GM19193 (cell line): ENCODE results near the gene METTL1.

ENCODE experiments used
- POLR2A ChIP-seq: IDR thresholded peaks from 4 replicates; pipeline ENCODE4 v1.6.1; 2011; ENCODE audit not compliant: insufficient read depth, insufficient read length; ENCODE audit errors: extremely low read depth

METTL1 gene

DNA sequence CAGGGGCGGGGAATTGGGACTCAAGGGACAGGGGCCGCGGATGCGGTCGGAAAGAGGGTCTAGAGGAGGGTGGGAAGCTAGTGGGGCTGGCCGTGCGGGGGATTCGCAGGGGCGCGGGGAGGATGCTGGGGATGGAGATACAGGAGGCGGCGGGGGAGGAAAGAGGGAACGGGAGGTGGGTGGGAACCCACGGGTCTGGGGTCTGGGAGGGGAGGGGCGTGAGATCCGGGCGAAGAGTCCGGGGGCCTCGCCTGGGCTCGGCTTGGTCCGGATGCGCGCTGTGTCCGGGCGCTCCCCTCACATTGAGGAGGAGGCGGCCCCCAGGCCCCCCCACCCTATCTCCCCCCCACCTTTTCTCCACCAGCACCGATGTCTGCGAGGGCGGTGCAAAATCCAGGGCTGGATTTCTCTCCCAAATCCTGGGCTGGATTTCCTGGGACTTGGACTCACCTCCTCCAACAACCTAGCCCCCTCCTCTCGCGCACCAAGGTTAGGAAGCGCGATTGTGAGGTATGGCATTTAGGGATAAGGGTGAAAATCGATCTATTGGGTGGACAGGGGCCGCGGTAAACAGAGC lies 33.2 kb downstream of the METTL1 start, which contains the start of gene AGAP2:
Gene AGAP2, minus strand, starts transcription at position 82 of the 577 bp plus-strand sequence. CDS start 496 bp downstream, outside the sequence.
- no peak for TF ChIP-seq POLR2A

DNA sequence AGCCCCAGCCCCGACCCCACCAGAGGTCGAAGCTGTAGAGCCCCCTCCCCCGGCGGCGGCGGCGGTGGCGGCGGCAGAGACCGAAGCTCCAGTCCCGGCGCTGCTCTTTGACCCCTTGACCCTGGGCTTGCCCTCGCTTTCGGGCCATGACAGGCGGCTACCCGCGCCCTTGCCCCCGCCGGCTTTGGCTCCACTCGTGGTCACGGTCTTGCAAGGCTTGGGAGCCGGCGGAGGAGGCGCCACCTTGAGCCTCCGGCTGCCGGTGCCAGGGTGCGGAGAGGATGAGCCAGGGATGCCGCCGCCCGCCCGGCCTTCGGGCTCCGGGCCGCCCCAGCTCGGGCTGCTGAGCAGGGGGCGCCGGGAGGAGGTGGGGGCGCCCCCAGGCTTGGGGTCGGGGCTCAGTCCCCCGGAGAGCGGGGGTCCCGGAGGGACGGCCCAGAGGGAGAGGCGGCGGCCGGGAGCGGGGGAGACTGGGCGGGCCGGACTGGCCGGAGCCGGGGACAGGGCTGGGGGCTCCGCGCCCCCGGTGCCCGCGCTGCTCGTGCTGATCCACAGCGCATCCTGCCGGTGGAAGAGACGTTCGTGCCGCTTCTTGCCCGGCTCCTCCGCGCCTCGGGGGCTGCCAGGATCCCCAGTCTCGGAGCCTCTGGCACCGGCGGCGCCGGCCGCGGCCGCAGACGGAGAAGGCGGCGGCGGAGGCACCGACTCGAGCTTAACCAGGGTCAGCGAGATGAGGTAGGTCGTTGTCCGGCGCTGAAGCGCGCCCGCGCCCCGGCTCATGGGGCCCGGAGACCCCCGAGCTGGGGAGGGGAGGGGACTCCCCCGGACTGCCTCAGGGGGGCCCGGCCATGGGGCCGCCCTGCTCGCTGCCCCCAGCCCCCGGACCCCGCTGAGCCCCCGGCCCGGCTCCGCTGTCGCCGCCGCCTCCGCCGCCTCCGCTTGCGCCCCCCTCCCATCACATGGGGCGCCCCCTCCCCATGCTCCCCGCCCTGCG lies 34.1 kb downstream of the METTL1 start:
- no peak for TF ChIP-seq POLR2A

DNA sequence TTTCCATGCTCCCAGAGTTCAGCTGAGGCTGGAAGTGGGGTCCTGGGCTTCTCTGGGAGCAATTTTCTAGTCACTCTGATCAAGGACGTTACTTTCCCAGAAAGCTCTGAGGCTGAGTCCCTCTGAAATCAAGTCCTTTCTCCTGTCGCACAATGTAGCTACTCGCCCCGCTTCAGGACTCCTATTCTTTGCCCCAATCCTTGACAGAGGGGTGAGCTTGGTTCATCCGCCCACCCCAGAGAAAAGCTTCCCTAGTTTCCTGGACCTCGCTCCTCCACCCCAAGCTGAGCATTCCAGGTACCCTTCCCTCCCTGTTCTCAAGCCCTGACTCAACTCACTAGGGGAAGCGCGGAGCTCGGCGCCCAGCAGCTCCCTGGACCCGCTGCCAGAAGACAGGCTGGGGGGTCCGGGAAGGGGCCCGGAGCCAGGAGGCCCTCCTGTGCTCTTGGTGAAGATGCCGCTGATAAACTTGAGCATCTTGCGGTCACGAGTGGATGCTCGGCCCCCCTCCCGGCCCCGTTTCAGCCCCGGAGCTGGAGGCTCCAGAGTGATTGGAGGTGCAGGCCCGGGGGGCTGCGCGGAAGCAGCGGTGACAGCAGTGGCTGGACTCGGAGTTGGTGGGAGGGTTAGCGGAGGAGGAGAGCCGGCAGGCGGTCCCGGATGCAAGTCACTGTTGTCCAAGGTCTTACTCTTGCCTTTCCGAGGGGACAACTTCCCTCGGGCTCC lies 35.0 kb downstream of the METTL1 start:
- no peak for TF ChIP-seq POLR2A

DNA sequence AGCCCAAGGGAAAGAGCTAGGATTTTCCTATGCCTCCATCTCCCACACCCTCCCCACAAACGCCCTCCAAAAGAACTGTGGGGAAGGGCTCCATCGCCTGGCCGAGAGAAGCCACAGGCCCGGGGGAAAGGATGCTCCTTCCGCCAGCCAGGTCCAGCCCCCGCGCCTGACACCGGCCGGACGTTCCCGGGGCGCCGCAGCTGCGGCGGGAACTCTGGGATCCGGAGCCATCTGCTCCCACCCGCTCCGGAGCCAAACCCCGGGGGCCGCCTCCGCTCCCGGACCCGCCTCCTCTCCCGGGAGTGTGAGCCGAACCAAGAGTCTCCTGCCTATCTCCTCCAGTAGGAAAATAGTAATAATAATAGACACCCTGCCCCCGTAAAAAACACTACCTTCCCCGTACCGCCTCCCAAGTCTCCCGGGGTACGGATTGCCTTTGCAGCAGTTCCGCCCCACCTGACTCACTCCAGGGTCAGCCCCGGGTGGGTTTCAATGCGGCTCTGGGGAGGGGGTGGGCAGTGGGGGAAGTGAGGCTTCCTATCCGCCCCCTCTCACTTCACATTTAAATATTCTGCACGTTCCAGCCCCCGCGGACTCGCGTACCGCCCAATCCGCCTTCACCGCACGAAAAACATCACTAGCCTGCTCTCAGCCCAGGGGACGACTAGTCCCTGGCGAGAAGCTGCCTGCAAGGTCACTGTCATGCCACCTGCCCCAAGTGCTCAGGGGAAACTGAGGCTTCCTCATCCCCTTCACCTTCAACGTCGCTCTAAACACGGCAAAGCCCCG lies 35.8 kb downstream of the METTL1 start:
- no peak for TF ChIP-seq POLR2A

DNA sequence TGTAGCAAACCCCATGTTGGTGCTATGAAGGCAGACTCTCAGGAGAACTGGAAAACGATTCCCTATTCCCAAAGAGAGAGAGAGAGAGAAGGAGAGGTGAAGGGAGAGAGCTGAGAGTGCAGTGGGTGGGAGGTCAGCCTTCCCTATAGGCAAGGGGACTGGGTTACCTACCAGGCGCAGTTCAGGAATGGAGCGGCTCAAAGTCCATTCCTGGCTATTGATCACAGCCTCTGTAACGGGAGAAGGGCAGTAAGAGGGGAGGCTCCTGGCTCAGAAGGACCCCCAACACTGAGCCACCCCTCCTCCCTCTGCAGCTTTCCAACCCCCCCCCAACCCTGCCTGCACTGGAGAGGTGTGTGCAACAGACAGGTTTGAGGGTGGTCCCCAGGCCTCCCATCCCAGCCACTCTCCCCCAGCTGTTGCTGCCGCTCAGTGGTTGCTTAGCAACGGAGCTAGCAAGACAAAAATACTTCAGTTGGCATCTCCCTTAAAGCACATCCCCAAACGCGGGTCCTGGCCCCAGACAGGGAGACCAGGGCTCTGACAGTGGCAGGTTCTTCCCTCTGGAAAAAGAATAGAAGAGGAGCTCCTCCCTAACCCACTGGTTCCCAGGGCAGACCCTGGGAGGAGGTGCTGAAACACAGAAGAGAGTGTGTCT lies 36.6 kb downstream of the METTL1 start:
- no peak for TF ChIP-seq POLR2A

DNA sequence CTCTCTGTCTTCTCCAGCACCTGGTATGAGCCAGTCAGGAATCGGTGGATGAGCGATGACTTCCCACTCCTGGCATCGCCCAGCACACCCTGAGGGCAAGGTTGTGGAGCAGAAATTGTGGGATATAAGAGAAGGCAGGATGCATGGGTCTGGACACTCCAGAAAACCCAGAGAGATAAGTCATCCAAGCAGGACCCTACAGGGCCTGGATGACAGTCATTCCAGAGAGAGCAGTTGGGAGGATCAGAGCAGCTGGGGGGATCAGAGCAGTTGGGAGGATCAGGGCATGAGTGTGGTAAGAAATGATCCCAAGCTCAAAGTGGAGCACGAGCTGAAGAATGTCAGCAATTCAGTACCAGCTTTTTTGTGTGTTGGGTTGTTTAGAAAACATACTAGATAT lies 37.3 kb downstream of the METTL1 start:
- no peak for TF ChIP-seq POLR2A

DNA sequence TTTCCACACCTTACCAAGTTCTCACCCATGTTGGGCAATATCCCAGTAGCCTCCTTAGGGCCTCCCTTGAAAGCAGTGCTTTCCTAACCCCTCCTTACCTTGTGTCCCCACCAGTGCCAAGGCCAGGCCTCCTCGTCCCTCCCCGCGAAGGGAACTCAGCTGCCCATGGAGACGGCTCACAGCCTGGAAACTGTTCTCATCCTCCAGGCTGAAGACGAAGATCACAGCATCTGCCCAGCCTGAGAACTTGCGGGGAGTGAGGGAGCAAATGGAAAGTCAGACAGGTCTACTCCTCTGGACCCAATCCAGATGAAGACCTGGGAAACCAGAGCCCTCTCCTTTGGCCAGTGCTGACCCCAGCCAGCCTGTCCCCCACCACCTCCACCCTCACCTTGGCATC lies 38.0 kb downstream of the METTL1 start:
- no peak for TF ChIP-seq POLR2A

DNA sequence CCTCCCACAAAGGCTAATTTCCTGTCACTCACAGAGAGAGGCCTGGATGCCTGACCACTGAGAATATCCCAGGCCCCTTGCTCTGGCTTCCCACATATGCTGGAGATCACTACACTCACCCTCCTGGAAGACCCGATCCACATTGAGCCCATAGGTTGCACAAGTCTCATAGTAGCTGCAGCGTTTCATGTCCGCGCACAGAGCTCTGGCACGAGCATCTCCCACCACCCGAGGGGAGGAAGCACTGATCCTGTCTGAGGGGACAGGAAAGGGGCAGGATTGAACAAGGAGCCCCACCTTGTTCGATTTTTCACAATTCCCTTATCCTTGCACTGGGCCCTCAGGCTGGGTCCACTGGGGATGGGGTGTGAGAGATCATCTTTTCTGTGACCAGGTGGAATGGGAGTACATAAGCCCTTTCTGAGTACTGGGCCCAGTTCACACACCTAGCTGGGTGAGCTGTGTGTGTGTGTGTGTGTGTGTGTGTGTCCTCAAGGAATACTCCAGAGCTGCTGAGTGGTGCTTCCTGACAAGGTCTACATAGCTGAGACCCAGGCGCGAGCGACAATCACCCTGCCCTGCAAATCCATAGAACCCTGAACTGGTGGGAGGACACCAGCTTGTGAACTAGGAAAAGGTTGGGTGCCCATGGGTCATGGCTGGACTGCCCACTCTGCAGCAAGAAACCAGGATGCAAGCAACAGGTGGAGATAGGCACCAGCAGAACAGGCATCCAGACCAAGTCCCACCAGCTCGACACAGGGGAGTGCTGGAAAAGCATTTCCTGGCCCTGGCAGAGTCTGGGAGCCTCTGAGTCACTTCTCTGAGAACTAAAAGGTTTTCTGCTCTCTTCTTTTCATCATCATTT lies 38.9 kb downstream of the METTL1 start:
- TF ChIP-seq POLR2A: no peak

DNA sequence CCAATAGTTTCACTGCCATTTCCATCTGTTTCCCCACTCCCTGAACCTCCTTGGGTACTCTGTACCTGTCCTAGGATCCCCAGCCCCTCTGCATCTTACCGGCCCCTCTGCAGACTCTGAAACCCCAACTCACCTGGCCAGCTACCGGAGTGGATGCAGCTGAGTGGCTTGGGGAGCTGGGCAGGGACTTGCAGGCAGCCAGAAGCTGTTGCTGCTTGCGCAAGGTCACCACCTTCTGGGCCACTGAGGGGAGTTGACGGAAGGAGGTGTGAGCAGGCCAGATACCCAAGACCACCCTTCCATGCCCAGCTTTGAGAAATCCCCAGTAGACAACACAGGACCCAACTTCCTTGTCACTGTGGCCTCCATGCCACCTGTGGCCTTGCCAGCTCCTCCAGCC lies 39.6 kb downstream of the METTL1 start:
- no peak for TF ChIP-seq POLR2A

DNA sequence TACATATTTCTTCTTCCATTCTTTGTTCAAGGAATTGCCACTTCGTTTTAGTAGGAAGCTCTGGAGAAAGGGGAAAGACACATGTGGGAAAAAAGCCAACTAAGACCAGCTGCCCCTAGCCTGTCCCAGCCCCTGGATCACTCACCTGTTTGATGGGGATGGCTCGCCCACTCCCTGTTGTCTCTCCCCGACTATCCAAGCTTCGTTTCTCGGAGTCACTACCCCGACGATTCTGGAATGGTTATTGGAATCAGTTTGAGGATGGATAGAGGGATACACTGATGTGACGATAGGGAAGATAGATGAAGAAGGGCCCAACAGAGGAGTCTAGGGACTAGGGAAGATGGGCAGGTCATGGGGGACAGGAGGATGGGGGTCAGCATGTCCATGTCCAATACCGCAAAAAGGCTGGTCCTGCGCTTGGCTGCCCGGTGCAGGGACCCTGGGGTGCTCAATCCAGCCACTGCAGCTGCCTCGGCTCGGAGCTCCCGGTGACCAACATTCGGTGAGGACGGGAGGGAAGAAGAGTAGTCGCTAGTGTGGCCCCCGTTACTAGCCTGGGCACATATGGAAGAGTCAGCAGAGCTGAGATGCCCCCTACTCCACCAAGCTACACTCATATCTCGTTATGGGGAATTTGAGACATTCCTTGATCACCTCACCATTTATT lies 40.4 kb downstream of the METTL1 start:
- TF ChIP-seq POLR2A: no peak

DNA sequence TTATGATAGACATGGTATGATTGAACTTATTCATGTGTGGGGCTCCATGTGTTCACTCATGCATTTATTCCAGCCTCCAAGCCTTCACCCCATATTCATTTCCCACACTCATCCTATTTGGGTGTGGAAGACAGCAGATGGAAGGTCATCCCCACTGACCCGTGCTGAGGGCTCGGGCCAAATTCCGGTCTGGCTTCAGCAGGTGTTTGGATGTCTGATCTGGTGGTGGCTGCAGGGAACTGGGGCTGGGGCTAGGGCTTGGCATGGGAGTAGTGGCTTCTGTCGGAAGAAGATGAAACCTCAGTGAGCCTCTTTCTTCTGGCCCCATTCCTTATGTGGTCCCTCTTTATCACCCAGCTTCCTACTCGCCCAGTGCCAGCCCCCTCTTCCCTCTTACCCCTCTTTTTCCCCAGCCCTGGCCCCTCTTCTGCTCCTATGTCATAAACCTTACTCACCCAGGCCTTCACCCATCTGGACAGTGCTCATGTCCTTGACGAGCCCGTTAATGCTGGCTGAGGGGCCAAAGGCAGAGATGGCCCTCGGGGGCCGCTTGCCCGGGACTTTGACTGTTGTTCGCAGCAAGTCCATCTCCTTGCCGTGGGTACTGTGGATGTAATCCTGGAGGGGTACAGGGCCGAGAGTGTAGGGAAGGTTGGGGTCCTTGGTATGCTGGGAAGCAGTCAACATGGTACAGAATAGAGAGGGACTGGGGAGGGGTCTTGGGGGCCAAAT lies 41.4 kb downstream of the METTL1 start:
- TF ChIP-seq POLR2A: no peak

DNA sequence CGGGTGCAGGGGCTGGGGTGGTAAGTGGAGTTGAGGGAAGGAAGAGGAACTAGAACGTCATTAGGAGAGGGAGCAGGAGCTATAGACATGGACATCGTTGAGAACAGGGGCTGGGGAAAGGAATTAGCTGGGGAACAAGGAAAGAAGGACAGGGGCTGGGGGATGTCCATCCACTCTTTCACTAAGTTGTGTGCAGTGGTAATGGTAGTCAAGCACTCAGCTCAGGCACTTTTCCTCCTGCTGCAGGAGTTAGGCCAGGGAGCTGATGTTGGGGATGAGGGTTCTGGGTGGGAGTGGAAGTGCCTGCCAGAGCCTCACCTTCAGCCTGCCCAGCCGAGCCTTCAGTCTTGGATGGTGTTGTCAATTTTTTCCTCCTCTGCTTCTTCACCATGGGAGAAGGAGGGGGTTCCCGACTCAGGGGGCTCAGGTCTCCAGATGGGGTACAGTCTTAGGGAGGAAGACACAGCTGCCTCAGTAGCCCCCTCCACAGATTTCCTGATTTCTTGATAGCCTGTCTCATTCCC lies 42.5 kb downstream of the METTL1 start:
- TF ChIP-seq POLR2A: no peak
